Neural cell (in vitro differentiated cells): ENCODE measurements around the gene RALB. TPM values are rescaled to one million over a fixed set of nuclear protein-coding genes. Genes with fewer than 3 reads are reported as not detected.

Experiments used
- H2AFZ ChIP-seq: fragments of 200-600, 300-800 bp; sonication (generic), shearing (Covaris generic); 2 replicates; pipeline ENCODE4 v1.6.0; 2014; ENCODE audit warnings: low read depth, mild to moderate bottlenecking, antibody characterized with exemption, low read length, moderate library complexity
- H3F3A ChIP-seq: fragments of 200-600 bp; shearing (Covaris generic); 2 replicates; pipeline ENCODE4 v1.6.1; 2016; ENCODE audit warnings: mild to moderate bottlenecking, moderate library complexity, mixed read lengths, antibody characterized with exemption, low read length; ENCODE audit not compliant: insufficient read depth, poor library complexity, severe bottlenecking
- H3K27ac ChIP-seq: fragments of 200-600, 300-800 bp; sonication (generic), shearing (Covaris generic); 2 replicates; pipeline ENCODE4 v1.5.1; 2014; ENCODE audit warnings: mild to moderate bottlenecking, low read length, moderate library complexity
- H3K27me3 ChIP-seq: fragments of 300-800, 200-600 bp; sonication (generic), shearing (Covaris generic); 2 replicates; pipeline ENCODE4 v1.6.0; 2014; ENCODE audit warnings: mild to moderate bottlenecking, low read depth, low read length, moderate library complexity; ENCODE audit not compliant: insufficient read depth
- H3K36me3 ChIP-seq: fragments of 300-800, 200-600 bp; sonication (generic), shearing (Covaris generic); 2 replicates; pipeline ENCODE4 v1.5.1; 2014; ENCODE audit warnings: mild to moderate bottlenecking, antibody characterized with exemption, low read length, moderate library complexity; ENCODE audit not compliant: insufficient read depth
- H3K4me2 ChIP-seq: fragments of 300-800, 200-600 bp; sonication (generic), shearing (Covaris generic); 2 replicates; pipeline ENCODE4 v1.6.0; 2014; ENCODE audit warnings: mild to moderate bottlenecking, low read length
- H3K4me3 ChIP-seq: fragments of 300-800, 200-600 bp; sonication (generic), shearing (Covaris generic); 2 replicates; pipeline ENCODE4 v1.5.1; 2014; ENCODE audit warnings: mild to moderate bottlenecking, low read length, moderate library complexity
- H3K79me2 ChIP-seq: fragments of 200-600 bp; shearing (Covaris generic); replicated peaks from 2 replicates; pipeline ENCODE4 v1.6.0; 2014; ENCODE audit warnings: mild to moderate bottlenecking, low read length, moderate library complexity; ENCODE audit not compliant: insufficient read depth
- H3K9ac ChIP-seq: fragments of 300-800, 200-600 bp; sonication (generic), shearing (Covaris generic); 2 replicates; pipeline ENCODE4 v1.6.1; 2016; ENCODE audit warnings: mild to moderate bottlenecking, low read length, mixed read lengths
- H3K9me2 ChIP-seq: fragments of 200-600 bp; shearing (Covaris generic); 2 replicates; pipeline ENCODE4 v1.6.1; 2016; ENCODE audit warnings: mild to moderate bottlenecking, low read length, mixed read lengths; ENCODE audit not compliant: insufficient read depth
- H3K9me3 ChIP-seq: fragments of 200-600, 300-800 bp; sonication (generic), shearing (Covaris generic); 2 replicates; pipeline ENCODE4 v1.6.1; 2016; ENCODE audit warnings: mild to moderate bottlenecking, mixed run types, low read length, moderate library complexity, mixed read lengths
- H4K20me1 ChIP-seq: fragments of 200-600 bp; shearing (Covaris generic); 2 replicates; pipeline ENCODE4 v1.6.1; 2016; ENCODE audit warnings: mild to moderate bottlenecking, mixed run types; ENCODE audit not compliant: insufficient read depth
- CTCF ChIP-seq: fragments of 450-650 bp; IDR thresholded peaks from 2 replicates; pipeline ENCODE4 v1.5.1; 2014; ENCODE audit warnings: antibody characterized with exemption, mild to moderate bottlenecking, moderate library complexity; ENCODE audit not compliant: poor library complexity, severe bottlenecking
- EP300 ChIP-seq: fragments of 450-650 bp; conservative IDR thresholded peaks from 2 replicates; pipeline ENCODE4 v1.6.1; 2014; ENCODE audit warnings: antibody characterized with exemption, mild to moderate bottlenecking, moderate library complexity; ENCODE audit not compliant: poor library complexity, severe bottlenecking
- EZH2 ChIP-seq: fragments of 200-600, 300-800 bp; shearing (Covaris generic), sonication (generic); IDR thresholded peaks from 2 replicates; pipeline ENCODE4 v1.6.1; 2014; ENCODE audit warnings: antibody characterized with exemption, low read length, borderline replicate concordance, mild to moderate bottlenecking; ENCODE audit not compliant: insufficient read depth, poor library complexity, severe bottlenecking
- MXI1 ChIP-seq: fragments of 450-650 bp; conservative IDR thresholded peaks from 2 replicates; pipeline ENCODE4 v1.6.1; 2014; ENCODE audit warnings: antibody characterized with exemption, mild to moderate bottlenecking; ENCODE audit not compliant: poor library complexity, severe bottlenecking
- POLR2AphosphoS5 ChIP-seq: IDR thresholded peaks from 2 replicates; pipeline ENCODE4 v1.6.1; 2012
- RAD21 ChIP-seq: fragments of 450-650 bp; conservative IDR thresholded peaks from 2 replicates; pipeline ENCODE4 v1.6.1; 2014; ENCODE audit warnings: antibody characterized with exemption, mild to moderate bottlenecking, moderate library complexity
- SMC3 ChIP-seq: fragments of 450-650 bp; conservative IDR thresholded peaks from 2 replicates; pipeline ENCODE4 v1.6.1; 2014; ENCODE audit warnings: antibody characterized with exemption, mild to moderate bottlenecking, moderate library complexity; ENCODE audit not compliant: poor library complexity
- TAF1 ChIP-seq: IDR thresholded peaks from 2 replicates; pipeline ENCODE4 v1.6.1; 2012; ENCODE audit warnings: low read depth
- polyA plus RNA-seq: library from polyadenylated mRNA; depleted of rRNA; stranded (reverse); fragments of >200 nt; gene quantifications from 2 replicates; pipeline ENCODE4 v1.2.3, GENCODE V29; 2014
- TF ChIP-seq, protein P1 (sequence below): IDR thresholded peaks from 2 replicates; pipeline ENCODE4 v1.6.1; 2012; ENCODE audit warnings: borderline replicate concordance

RALB gene
- polyA plus RNA-seq, 1 donor from 2014 or later: 50.6 TPM

DNA sequence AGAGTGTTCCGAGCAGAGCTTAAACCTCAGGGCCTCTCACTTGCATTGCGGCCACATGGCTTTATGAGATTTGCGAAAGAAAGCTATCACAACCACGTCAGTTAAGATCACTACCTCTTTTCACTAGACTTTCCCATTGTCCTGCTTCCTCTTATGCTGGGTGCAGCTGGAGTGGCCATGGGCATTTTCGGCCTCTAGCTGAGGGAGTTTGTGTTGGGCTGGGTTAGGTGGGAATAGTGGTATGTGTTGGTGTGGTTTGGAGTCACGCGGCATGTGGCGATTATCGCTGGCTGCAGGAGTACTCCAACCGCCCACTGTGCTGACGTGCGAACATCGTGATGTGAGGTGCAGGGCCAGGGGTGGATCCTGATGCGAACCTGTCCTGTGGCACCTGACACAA lies 27.1 kb downstream of the RALB start:
- Histone ChIP-seq H3K4me2 (no peak overlapping the region), H3K9me3 (no peaks in the 10 kb centered on the region), H3K9me2 (no peaks in the 10 kb centered on the region), H3K79me2 (no peaks in the 10 kb centered on the region), H4K20me1 (no peaks in the 10 kb centered on the region), H3K9ac (no peak overlapping the region), H3K27ac (no peak overlapping the region), H3K36me3 (peaks cover 3% of the 10 kb centered on the region), H3F3A (no peaks in the 10 kb centered on the region), H3K4me3 (no peak overlapping the region), H3K27me3 (no peaks in the 10 kb centered on the region), H2AFZ (no peak overlapping the region)
- TF ChIP-seq POLR2AphosphoS5 (no peak), TAF1 (no peak), SMC3 (no peak), EP300 (no peak), CTCF (no peak), MXI1 (no peak), EZH2 (no peak), RAD21 (no peak)
- TF ChIP-seq, protein P1, sequence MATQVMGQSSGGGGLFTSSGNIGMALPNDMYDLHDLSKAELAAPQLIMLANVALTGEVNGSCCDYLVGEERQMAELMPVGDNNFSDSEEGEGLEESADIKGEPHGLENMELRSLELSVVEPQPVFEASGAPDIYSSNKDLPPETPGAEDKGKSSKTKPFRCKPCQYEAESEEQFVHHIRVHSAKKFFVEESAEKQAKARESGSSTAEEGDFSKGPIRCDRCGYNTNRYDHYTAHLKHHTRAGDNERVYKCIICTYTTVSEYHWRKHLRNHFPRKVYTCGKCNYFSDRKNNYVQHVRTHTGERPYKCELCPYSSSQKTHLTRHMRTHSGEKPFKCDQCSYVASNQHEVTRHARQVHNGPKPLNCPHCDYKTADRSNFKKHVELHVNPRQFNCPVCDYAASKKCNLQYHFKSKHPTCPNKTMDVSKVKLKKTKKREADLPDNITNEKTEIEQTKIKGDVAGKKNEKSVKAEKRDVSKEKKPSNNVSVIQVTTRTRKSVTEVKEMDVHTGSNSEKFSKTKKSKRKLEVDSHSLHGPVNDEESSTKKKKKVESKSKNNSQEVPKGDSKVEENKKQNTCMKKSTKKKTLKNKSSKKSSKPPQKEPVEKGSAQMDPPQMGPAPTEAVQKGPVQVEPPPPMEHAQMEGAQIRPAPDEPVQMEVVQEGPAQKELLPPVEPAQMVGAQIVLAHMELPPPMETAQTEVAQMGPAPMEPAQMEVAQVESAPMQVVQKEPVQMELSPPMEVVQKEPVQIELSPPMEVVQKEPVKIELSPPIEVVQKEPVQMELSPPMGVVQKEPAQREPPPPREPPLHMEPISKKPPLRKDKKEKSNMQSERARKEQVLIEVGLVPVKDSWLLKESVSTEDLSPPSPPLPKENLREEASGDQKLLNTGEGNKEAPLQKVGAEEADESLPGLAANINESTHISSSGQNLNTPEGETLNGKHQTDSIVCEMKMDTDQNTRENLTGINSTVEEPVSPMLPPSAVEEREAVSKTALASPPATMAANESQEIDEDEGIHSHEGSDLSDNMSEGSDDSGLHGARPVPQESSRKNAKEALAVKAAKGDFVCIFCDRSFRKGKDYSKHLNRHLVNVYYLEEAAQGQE: no peak

DNA sequence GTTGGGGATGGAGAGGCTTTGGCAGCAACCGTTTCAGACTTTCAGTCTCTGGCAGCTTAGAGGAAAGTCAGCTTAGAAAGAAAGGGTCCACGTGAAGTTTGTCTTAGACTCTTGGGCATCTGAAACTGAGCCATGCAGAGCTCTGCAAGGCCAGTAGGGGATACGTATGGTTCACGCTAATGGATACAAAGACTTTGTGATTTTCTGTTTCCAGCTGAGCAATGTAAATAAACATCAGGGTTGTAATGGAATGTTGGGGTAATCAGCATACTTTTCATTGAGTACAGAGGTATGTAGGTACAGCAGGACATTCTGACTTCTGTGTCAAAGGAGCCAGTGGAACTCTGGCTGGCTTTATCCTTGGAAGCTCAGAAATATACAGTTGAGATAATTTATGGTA lies 31.0 kb downstream of the RALB start:
- no peak overlapping the region for H3K4me2 ChIP-seq
- H4K20me1 ChIP-seq: no peaks in the 10 kb centered on the region
- no peak overlapping the region for H3K4me3 ChIP-seq
- H3K36me3 ChIP-seq: peaks cover 3% of the 10 kb centered on the region
- no peak overlapping the region for H2AFZ ChIP-seq
- no peak overlapping the region for H3K9ac ChIP-seq
- H3K27me3 ChIP-seq: no peaks in the 10 kb centered on the region
- H3K79me2 ChIP-seq: no peaks in the 10 kb centered on the region
- no peaks in the 10 kb centered on the region for H3K9me3 ChIP-seq
- TF ChIP-seq RAD21 (no peak), EP300 (no peak), CTCF (no peak), SMC3 (no peak), POLR2AphosphoS5 (no peak), MXI1 (no peak), TAF1 (no peak), EZH2 (no peak)
- TF ChIP-seq, protein P1: no peak
- H3K9me2 ChIP-seq: no peaks in the 10 kb centered on the region
- H3F3A ChIP-seq: no peaks in the 10 kb centered on the region
- no peak overlapping the region for H3K27ac ChIP-seq
